Activated CD8-positive, alpha-beta memory T cell treated with anti-CD3 and anti-CD28 coated beads, Interleukin-2, amount 50 U/mL, for 48 hours (primary cell): ENCODE results near the gene OSBPL10.

ENCODE experiments used
- DNase-seq: peaks from one replicate; pipeline ENCODE4 v3.0.0-alpha.2; 2020

OSBPL10 gene

GRCh38 chr3:31763731-31764130 lies 217.3 kb downstream of the OSBPL10 start:
- DNase-seq: no peak

DNA sequence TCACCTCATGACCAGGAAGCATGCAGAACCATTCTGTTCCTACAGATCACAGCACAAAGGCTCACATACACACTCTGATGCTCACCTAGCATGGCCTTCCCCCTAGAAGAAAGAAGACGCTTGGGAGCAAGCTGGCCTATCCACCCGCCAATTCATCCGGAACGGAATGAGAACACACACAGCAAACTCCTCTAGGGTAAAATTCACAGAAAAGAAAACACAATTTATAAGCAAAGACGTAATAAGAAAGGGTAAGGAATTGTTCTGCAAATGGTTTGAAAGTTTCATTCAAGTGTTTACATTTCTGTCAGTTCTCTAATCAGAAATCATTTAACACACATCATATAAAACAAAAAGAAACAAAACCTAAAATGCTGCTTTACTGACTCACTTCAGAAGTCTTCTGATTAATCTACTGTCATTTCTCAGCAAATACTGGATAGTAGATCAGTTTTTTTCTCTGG lies 218.1 kb downstream of the OSBPL10 start:
- DNase-seq: no peak

- DNase-seq: no peak
Measured at GRCh38 chr3:31762097-31762764, 218.8 kb downstream of the OSBPL10 start.

- DNase-seq: no peak
Measured at GRCh38 chr3:31760654-31761053, 220.4 kb downstream of the OSBPL10 start.

DNA sequence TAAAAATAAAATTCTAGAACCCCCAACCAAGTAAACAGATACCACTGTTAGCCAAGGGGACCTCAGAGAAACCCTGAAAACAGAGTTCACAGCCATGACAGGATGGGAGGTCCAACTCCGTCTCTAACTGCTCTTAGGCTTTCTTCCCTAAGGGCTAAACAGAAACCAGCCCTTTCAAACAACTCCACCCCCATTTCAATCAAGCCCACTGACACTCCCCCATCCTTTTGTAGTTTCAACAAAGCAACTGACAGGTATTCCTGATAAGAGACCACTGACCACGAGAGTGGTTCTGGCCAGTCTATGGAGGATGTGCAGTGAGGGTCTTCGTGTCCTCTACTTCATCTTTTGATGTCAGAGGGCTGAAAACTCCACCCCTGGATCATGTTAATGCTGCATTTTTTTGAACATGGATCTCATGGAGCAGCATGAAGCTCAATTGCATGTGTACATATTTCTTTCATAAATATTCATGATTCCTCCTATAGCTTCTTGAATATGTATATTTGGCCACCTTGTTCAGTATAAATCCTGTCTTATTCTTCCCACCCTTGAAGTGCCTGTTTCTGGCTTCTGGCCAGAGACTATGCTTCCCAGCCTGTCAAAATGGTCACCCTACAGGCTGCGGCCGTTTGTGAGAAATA lies 222.6 kb downstream of the OSBPL10 start:
- no peak for DNase-seq

GRCh38 chr3:31755926-31756658 lies 225.0 kb downstream of the OSBPL10 start:
- no peak for DNase-seq

DNA sequence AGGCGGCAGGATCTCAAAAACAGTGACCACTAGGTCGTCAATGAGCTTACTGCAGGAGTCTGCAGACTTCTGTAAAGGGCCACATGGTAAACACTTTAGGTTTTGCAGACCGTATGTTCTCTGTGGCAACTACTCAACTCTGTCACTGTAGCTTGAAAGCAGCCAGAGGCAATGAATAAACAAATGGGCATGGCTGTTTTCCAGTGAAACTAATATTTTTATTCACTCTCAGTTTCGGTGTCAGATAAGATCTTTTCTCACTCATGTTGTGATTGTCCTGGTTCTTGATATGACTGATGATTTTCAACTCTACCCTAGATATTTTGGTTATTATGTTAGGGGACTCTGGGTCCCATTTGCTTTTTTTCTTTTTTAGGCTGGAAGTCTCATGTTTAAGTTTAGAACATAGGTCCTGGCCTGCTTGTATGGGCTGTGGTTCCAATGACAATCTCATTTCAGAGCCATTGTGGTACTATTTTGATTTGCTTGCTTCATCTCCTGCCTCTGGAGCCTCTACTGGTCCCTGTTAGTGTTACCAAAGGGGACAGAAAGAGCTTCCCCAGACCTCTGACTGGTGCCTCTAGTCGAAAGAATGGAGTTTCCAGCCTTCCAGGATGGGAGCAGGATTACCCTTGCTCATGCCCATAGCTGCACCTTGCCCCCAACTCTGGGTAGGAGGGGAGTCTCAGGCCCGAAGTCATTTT lies 226.3 kb downstream of the OSBPL10 start:
- DNase-seq: no peak

GRCh38 chr3:31753050-31753425 lies 228.0 kb downstream of the OSBPL10 start:
- DNase-seq: no peak

DNA sequence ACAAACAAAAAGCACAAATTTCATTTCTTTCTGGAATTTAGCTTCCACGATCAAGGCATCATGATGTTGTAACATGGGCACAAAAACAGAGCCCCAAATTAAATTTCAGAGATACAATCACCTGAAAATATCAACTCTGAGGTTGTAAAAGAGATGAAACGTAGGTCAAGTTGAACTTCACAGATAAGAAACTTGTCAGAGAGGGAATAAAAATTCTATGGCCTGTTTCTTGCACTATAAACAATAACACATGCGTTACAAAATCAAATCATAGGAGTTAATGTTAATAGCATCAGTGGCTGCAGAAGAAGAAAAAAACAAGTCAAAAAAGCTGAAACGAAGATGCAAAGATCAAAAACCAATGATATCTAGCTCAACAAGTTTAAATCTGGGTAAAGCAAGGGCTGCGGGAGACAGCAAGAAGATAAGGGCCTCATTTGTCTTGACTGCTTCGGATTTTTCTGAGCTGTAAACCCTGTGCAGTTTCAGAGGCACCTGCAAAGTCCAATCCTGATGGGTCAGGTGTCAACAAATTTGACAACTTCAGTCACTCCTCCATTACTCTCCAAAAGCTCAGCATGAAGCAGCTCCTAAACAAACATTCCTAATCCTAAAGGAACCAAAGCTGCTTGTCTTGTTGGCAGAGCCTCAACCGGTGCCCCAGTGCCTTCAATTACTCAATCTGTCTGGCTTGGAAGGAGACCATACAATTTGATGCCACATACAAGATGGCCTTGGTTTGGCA lies 228.6 kb downstream of the OSBPL10 start:
- no peak for DNase-seq

GRCh38 chr3:31750341-31750740 lies 230.7 kb downstream of the OSBPL10 start:
- DNase-seq: no peak

- DNase-seq: no peak
Measured at GRCh38 chr3:31748933-31749295, 232.1 kb downstream of the OSBPL10 start.

- no peak for DNase-seq
Measured at GRCh38 chr3:31748281-31748932, 232.7 kb downstream of the OSBPL10 start.

DNA sequence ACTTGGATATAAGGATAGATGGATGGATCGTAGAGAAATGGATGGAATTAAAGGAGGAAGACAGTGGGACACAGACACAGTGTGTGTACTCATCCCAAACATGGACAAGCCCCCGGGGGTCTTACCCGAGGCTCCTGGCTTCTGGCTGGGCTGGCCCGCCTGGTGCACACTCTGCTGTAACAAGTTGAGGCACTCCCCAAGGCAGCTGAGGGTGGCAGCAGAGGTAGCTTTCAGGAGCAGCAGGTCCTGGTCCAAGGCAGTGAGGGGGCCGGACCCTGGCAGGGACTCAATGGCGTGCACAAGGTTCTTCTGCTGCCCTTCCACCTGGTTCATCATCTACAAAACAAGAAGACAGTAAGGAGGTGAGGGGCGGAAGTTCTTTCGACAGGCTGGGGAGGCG lies 233.3 kb downstream of the OSBPL10 start:
- DNase-seq: no peak

DNA sequence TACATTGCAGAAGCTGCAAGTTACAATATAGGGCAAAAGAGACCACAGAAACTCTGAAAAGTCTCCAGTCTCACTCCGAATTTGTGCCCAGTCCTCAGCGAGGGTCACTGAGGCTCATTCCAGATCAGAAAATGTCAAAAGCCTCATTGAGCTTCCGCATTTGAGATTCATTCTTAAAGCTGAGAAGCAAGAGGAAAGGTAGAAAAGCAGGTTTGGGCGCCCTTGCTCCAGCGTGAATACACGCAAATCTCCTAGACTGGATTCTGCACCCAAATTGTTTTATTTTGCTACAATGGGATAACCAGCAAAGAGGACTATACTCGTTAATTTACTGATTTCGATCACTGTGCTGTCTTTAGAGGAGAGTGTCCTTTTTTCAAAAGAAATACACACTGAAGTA lies 236.1 kb downstream of the OSBPL10 start:
- no peak for DNase-seq

GRCh38 chr3:31743331-31744089 lies 237.6 kb downstream of the OSBPL10 start:
- DNase-seq: no peak

DNA sequence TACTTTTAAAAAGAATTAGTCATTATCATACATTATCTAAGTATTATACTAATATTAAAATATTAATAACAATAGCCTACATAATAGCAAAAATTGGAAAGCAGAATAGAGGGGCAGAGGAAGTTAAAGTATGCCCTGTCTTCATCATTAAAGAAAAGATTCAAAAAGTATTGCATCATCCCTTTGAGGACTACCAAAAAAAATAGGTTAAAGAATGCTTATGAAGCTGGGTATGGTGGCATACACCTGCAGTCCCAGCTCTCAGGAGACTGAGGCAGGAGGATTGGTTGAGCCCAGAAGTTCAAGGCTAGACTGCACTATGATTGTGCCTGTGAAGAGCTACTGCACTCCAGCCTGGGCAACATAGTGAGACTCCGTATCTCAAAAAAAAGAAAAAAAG lies 240.7 kb downstream of the OSBPL10 start:
- DNase-seq: no peak

DNA sequence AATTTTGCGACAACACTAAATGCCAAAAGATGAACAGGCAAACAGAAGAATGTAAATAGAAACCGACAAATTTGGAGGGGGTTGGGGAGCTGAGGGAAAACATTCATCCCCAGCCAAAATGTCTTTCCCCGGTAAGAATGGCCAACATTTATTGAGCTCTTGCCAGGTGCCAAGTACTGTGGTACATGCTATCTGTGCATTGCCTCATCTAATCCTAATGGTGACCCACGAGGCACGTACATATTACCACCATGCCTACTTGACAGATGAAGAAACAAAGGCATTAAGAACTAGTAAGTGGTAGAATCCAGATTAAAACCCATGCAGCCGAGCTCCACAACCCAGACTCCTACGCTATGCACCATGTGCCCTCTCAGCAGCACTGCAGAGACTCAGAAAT lies 242.7 kb downstream of the OSBPL10 start:
- DNase-seq: no peak

- no peak for DNase-seq
Measured at GRCh38 chr3:31735667-31736066, 245.4 kb downstream of the OSBPL10 start.

GRCh38 chr3:31733234-31733667 lies 247.8 kb downstream of the OSBPL10 start:
- DNase-seq: no peak

DNA sequence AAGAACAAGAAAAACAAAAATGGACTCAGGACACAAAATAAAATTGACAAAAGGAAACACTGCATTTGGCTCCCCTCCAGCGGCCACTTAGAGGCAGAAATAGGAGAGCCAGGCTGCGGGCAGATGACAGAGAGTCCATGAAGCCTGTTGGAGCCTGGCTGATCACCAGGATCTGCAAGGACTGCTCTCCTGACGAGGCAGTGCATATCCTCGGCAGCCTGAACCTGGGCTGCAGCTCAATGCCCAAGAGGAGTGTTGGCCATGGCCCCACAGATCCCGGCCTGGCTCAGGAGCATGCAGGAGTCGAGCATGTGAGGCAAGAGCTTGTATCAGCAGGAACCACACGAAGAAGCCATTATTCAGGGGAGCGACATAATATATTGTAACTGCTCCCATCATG lies 248.5 kb downstream of the OSBPL10 start:
- no peak for DNase-seq

- DNase-seq: no peak
Measured at GRCh38 chr3:31729573-31729972, 251.5 kb downstream of the OSBPL10 start.
